ENCODE measurements around the gene NEK4.

NEK4 gene

GRCh38 chr3:52694528-52695189 lies 76.1 kb downstream of the NEK4 start:
- TF ChIP-seq ZNF341 (tag by site-specific recombination; IDR thresholded peaks at IDR 0.05; ENCODE audit: low read depth) (no peak), ZNF600 (tag by site-specific recombination; IDR thresholded peaks at IDR 0.05) (0 out of 2 replicates have a peak, but pooled peaks have one; percentile 41), PRDM10 (tag by site-specific recombination; IDR thresholded peaks at IDR 0.05) (0 out of 2 replicates have a peak, but pooled peaks have one; percentile 20), SCRT2 (tag by site-specific recombination; IDR thresholded peaks at IDR 0.05) (no peak), ZNF624 (tag by site-specific recombination; IDR thresholded peaks at IDR 0.05) (no peak)
- TF ChIP-seq, protein P1, sequence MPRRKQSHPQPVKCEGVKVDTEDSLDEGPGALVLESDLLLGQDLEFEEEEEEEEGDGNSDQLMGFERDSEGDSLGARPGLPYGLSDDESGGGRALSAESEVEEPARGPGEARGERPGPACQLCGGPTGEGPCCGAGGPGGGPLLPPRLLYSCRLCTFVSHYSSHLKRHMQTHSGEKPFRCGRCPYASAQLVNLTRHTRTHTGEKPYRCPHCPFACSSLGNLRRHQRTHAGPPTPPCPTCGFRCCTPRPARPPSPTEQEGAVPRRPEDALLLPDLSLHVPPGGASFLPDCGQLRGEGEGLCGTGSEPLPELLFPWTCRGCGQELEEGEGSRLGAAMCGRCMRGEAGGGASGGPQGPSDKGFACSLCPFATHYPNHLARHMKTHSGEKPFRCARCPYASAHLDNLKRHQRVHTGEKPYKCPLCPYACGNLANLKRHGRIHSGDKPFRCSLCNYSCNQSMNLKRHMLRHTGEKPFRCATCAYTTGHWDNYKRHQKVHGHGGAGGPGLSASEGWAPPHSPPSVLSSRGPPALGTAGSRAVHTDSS (tag by site-specific recombination; IDR thresholded peaks at IDR 0.05): no peak
- POLR2A ChIA-PET: interaction anchor here (1.1 kb wide), 1 partner anchor 8 kb away, joined by 3 read pairs; no protein-coding TSS in a partner anchor
- CTCF ChIA-PET: no interaction called here
- Histone ChIP-seq H3K9me3 (ENCODE audit: control insufficient read depth, insufficient read depth, low read depth, low read length) (no peaks in the 10 kb centered on the region), H3K27ac (ENCODE audit: extremely low read depth, low read depth, low read length) (no peak overlapping the region), H3K4me3 (ENCODE audit: low read depth, low read length) (no peak overlapping the region), H3K4me1 (ENCODE audit: control insufficient read depth, insufficient read depth, low read length) (no peaks in the 10 kb centered on the region), H3K36me3 (ENCODE audit: control insufficient read depth in 2 of 2, insufficient read depth in 1 of 2, low read length in 2 of 2) (peaks cover 26 to 97% of the 10 kb centered on the region in 2 experiments)

DNA sequence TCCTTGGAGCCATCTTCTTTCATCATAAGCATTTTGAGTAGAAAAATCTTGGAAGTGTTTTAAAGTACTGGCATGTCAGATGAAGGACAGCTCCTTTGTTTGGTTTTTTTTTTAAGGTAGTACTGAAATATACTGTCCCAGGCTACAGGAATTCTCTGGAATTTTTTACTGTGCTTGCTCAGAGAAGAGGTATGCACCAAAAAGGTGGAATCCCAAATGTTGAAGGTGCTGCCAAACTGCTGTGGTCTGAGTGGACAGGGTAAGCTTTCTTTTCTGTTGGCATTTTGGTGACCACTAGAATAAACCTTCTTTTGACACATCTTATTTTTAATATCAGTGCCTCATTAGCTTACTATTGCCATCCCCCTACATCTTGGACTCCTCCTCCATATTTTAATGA lies 77.7 kb downstream of the NEK4 start:
- H3K4me1 ChIP-seq (ENCODE audit: control insufficient read depth, insufficient read depth, low read length): no peaks in the 10 kb centered on the region
- ChIA-PET POLR2A (interaction anchor here (0.9 kb wide), 1 partner anchor 9 kb away, joined by 3 read pairs; no protein-coding TSS in a partner anchor), CTCF (interaction anchor here (0.6 kb wide), 1 partner anchor 280 kb away, joined by 5 read pairs; no protein-coding TSS in a partner anchor)
- no peak overlapping the region for H3K27ac ChIP-seq (ENCODE audit: extremely low read depth, low read depth, low read length)
- no peak for TF ChIP-seq ZNF214 (tag by site-specific recombination; IDR thresholded peaks at IDR 0.05; ENCODE audit: borderline replicate concordance)
- TF ChIP-seq ZFP69B (tag by site-specific recombination; IDR thresholded peaks at IDR 0.05): no peak
- TF ChIP-seq ZNF785 (tag by site-specific recombination; IDR thresholded peaks at IDR 0.05): no peak
- no peak for TF ChIP-seq KLF9 (tag by site-specific recombination; IDR thresholded peaks at IDR 0.05; ENCODE audit: low read depth)
- no peak for TF ChIP-seq ZNF423 (tag by site-specific recombination; IDR thresholded peaks at IDR 0.05)
- TF ChIP-seq ZNF596 (tag by site-specific recombination; IDR thresholded peaks at IDR 0.05): no peak
- no peak for TF ChIP-seq IKZF3 (tag by site-specific recombination; IDR thresholded peaks at IDR 0.05)
- no peak for TF ChIP-seq ZNF23 (tag by site-specific recombination; IDR thresholded peaks at IDR 0.05; ENCODE audit: borderline replicate concordance)
- TF ChIP-seq ZNF248 (tag by site-specific recombination; IDR thresholded peaks at IDR 0.05): no peak
- TF ChIP-seq ZNF514 (tag by site-specific recombination; IDR thresholded peaks at IDR 0.05): no peak
- TF ChIP-seq, protein P2, sequence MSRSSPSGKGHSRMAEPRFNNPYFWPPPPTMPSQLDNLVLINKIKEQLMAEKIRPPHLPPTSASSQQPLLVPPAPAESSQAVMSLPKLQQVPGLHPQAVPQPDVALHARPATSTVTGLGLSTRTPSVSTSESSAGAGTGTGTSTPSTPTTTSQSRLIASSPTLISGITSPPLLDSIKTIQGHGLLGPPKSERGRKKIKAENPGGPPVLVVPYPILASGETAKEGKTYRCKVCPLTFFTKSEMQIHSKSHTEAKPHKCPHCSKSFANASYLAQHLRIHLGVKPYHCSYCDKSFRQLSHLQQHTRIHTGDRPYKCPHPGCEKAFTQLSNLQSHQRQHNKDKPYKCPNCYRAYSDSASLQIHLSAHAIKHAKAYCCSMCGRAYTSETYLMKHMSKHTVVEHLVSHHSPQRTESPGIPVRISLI (tag by site-specific recombination; IDR thresholded peaks at IDR 0.05): no peak
- TF ChIP-seq YY2 (tag by site-specific recombination; IDR thresholded peaks at IDR 0.05): no peak
- TF ChIP-seq ZBTB1 (tag by site-specific recombination; IDR thresholded peaks at IDR 0.05): no peak
- TF ChIP-seq ZNF747 (tag by site-specific recombination; IDR thresholded peaks at IDR 0.05): no peak
- H3K36me3 ChIP-seq (ENCODE audit: control insufficient read depth in 2 of 2, insufficient read depth in 1 of 2, low read length in 2 of 2): peaks cover 41 to 100% of the 10 kb centered on the region in 2 experiments
- H3K4me3 ChIP-seq (ENCODE audit: low read depth, low read length): no peak overlapping the region
- H3K9me3 ChIP-seq (ENCODE audit: control insufficient read depth, insufficient read depth, low read depth, low read length): no peaks in the 10 kb centered on the region
